HFFc6 (cell line): ENCODE data around the gene TRIM60. TPM values are rescaled to one million over a fixed set of nuclear protein-coding genes. Genes with fewer than 3 reads are reported as not detected.

ENCODE experiments used
- DNase-seq: peaks from one replicate; pipeline ENCODE4 v3.0.0-alpha.2; 2018
- H3K27ac Mint-ChIP-seq: 2 replicates; pipeline ENCODE4 v1.8.0; 2020; ENCODE audit warnings: mild to moderate bottlenecking, mixed read lengths
- H3K27me3 Mint-ChIP-seq: 2 replicates; pipeline ENCODE4 v1.8.0; 2021; ENCODE audit warnings: mild to moderate bottlenecking, moderate library complexity, mixed read lengths; ENCODE audit not compliant: insufficient read depth
- H3K36me3 Mint-ChIP-seq: 2 replicates; pipeline ENCODE4 v1.8.0; 2021; ENCODE audit warnings: low read depth, mixed read lengths
- H3K4me1 Mint-ChIP-seq: 2 replicates; pipeline ENCODE4 v1.8.0; 2020; ENCODE audit warnings: low read depth, mixed read lengths
- H3K4me3 Mint-ChIP-seq: 2 replicates; pipeline ENCODE4 v1.8.0; 2020; ENCODE audit warnings: mild to moderate bottlenecking, moderate library complexity, mixed read lengths
- H3K9me3 Mint-ChIP-seq: 2 replicates; pipeline ENCODE4 v1.8.0; 2020; ENCODE audit warnings: mild to moderate bottlenecking, mixed read lengths
- CTCF ChIP-seq: fragments of 200-600 bp; sonication (generic); IDR thresholded peaks from 2 replicates; pipeline ENCODE4 v1.5.0; 2021; ENCODE audit warnings: antibody characterized with exemption, mild to moderate bottlenecking
- total RNA-seq, 6 experiments: library from RNA; stranded (reverse); fragmentation: NEBNext Ultra II Directional; extraction: Animal tissue kit (Norgen Biotek cat#: 25700); gene quantifications; 2 replicates in 1 of 6; 3 replicates in 5 of 6; pipeline ENCODE4 v1.2.3, GENCODE V29; 2021

TRIM60 gene
- total RNA-seq, 6 experiments from 2014 or later = not detected

GRCh38 chr4:165027762-165028402 is 3.9 kb upstream of the TRIM60 start:
- peaks cover 5% of the 10 kb centered on the region; the same call in 1 of the 2 replicates for H3K9me3 Mint-ChIP-seq
- H3K4me1 Mint-ChIP-seq = no peaks in the 10 kb centered on the region
- TF ChIP-seq CTCF = no peak
- H3K27ac Mint-ChIP-seq = no peak overlapping the region
- DNase-seq = no peak
- H3K4me3 Mint-ChIP-seq = no peak overlapping the region
- peaks cover 1% of the 10 kb centered on the region; the same call in 1 of the 2 replicates for H3K27me3 Mint-ChIP-seq
- H3K36me3 Mint-ChIP-seq = peaks cover 4% of the 10 kb centered on the region; the same call in 1 of the 2 replicates

GRCh38 chr4:165048170-165048569 is 16.4 kb downstream of the TRIM60 start:
- TF ChIP-seq CTCF = no peak
- H3K27ac Mint-ChIP-seq = no peak overlapping the region
- no peaks in the 10 kb centered on the region for H3K9me3 Mint-ChIP-seq
- DNase-seq = no peak
- H3K36me3 Mint-ChIP-seq = no peaks in the 10 kb centered on the region
- no peaks in the 10 kb centered on the region for H3K4me1 Mint-ChIP-seq
- no peak overlapping the region for H3K4me3 Mint-ChIP-seq
- H3K27me3 Mint-ChIP-seq = peaks cover 3% of the 10 kb centered on the region

- Mint-ChIP-seq H3K9me3 (no peaks in the 10 kb centered on the region), H3K4me3 (no peak overlapping the region), H3K27me3 (peaks cover 5% of the 10 kb centered on the region), H3K4me1 (no peaks in the 10 kb centered on the region), H3K27ac (no peak overlapping the region), H3K36me3 (no peaks in the 10 kb centered on the region)
- TF ChIP-seq CTCF = no peak
- DNase-seq = no peak
Measured at GRCh38 chr4:165052627-165053026, 20.8 kb downstream of the TRIM60 start.

GRCh38 chr4:165053645-165054044 is 21.8 kb downstream of the TRIM60 start, which contains the start of gene TRIM75:
Gene TRIM75 (plus strand): TSS chr4:165053866. CDS start chr4:165059148, 5,282 bp downstream.
- no peaks in the 10 kb centered on the region for H3K4me1 Mint-ChIP-seq
- H3K9me3 Mint-ChIP-seq = no peaks in the 10 kb centered on the region
- no peak for TF ChIP-seq CTCF
- no peak within 1 kb of the TSS for H3K4me3 Mint-ChIP-seq
- DNase-seq = no peak
- H3K27me3 Mint-ChIP-seq = peaks cover 5% of the 10 kb centered on the region
- no peaks in the 10 kb centered on the region for H3K36me3 Mint-ChIP-seq
- no peak within 1 kb of the TSS for H3K27ac Mint-ChIP-seq

GRCh38 chr4:165055601-165056000 is 23.8 kb downstream of the TRIM60 start:
- no peak for TF ChIP-seq CTCF
- Mint-ChIP-seq H3K4me3 (no peak overlapping the region), H3K27ac (no peak overlapping the region), H3K4me1 (no peaks in the 10 kb centered on the region), H3K9me3 (no peaks in the 10 kb centered on the region), H3K36me3 (no peaks in the 10 kb centered on the region), H3K27me3 (peaks cover 5% of the 10 kb centered on the region)
- no peak for DNase-seq
